ENCODE measurements around the gene NRG3.
A peak's percentile ranks its signal among the peaks of the same experiment; 100 is the strongest.

NRG3 gene

GRCh38 chr10:82191653-82192052 lies 316.7 kb downstream of the NRG3 start:
- no peak for TF ChIP-seq CTCF (IDR thresholded peaks at IDR 0.05)
- Histone ChIP-seq H3K36me3 (no peaks in the 10 kb centered on the region), H3K4me1 (no peaks in the 10 kb centered on the region), H3K27ac (no peak overlapping the region), H3K4me3 (no peak overlapping the region), H3K9me3 (no peaks in the 10 kb centered on the region), H3K27me3 (no peaks in the 10 kb centered on the region)
- intact Hi-C loops (cut with DNase I; ENCODE audit: low total_unique reads), result no loop called here
- DNase-seq, result no peak

GRCh38 chr10:82192665-82193064 lies 317.7 kb downstream of the NRG3 start:
- no peak for TF ChIP-seq CTCF (IDR thresholded peaks at IDR 0.05)
- Histone ChIP-seq H3K4me3 (no peak overlapping the region), H3K36me3 (no peaks in the 10 kb centered on the region), H3K27ac (no peak overlapping the region), H3K4me1 (no peaks in the 10 kb centered on the region), H3K9me3 (no peaks in the 10 kb centered on the region), H3K27me3 (no peaks in the 10 kb centered on the region)
- intact Hi-C loops (cut with DNase I; ENCODE audit: low total_unique reads), result no loop called here
- DNase-seq, result no peak

DNA sequence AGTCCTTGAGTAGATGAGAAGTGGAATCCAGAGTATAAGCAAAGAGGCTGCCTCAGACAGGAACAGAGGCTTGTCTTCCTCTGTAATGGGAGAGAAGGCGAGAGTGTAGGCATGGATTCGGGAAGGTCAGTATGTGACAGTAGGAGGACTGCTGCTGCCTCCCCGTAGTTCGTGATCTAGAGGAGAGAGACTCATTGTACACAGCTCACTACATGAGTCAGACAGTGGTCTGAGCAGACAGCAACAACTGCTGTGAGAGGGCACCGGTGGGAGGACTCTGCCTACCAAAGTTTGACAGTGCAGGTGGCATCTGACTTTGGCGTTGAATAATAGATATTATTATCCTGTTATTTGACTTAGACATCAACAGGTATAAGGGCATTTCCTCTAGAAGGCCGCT lies 319.4 kb downstream of the NRG3 start:
- no peak for DNase-seq
- no peak overlapping the region for H3K27ac ChIP-seq
- no peak overlapping the region for H3K4me3 ChIP-seq
- no peaks in the 10 kb centered on the region for H3K4me1 ChIP-seq
- no peaks in the 10 kb centered on the region for H3K9me3 ChIP-seq
- no peak for TF ChIP-seq CTCF (IDR thresholded peaks at IDR 0.05)
- H3K36me3 ChIP-seq, result no peaks in the 10 kb centered on the region
- H3K27me3 ChIP-seq, result no peaks in the 10 kb centered on the region
- intact Hi-C loops (cut with DNase I; ENCODE audit: low total_unique reads), result no loop called here

DNA sequence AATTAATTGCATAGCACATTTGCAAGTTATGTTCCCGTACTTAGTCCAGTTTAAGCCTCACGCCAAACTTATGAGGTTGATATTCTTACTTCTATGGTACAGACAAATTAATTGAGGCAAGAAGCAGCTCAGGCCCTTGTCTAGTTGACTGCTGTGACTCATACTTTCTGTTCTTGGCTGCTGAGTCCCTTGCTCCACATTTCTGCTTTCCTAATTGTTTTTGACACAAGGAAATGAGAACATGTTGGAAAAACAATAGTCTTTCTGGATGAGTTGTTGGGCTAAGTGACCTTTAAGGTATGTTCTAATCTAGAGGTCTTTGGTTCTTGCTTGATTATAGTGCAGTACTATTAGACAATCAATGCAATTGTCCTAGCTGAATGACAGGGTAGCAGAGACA lies 331.8 kb downstream of the NRG3 start:
- no peak for DNase-seq
- Histone ChIP-seq H3K27ac (peak overlapping the region in 1 of 2 donors; percentile 28), H3K36me3 (no peaks in the 10 kb centered on the region), H3K4me3 (no peak overlapping the region), H3K9me3 (no peaks in the 10 kb centered on the region), H3K4me1 (peaks cover 0 to 11% (median 0%) of the 10 kb centered on the region in 4 donors), H3K27me3 (no peaks in the 10 kb centered on the region)
- intact Hi-C loops (cut with DNase I; ENCODE audit: low total_unique reads), result no loop called here
- TF ChIP-seq CTCF (IDR thresholded peaks at IDR 0.05), result no peak

- no peak overlapping the region for H3K27ac ChIP-seq
- intact Hi-C loops (cut with DNase I; ENCODE audit: low total_unique reads), result no loop called here
- H3K4me3 ChIP-seq, result no peak overlapping the region
- DNase-seq, result no peak
- no peak for TF ChIP-seq CTCF (IDR thresholded peaks at IDR 0.05)
- H3K9me3 ChIP-seq, result no peaks in the 10 kb centered on the region
- peaks cover 0 to 12% (median 2%) of the 10 kb centered on the region in 4 donors for H3K4me1 ChIP-seq
- no peaks in the 10 kb centered on the region for H3K36me3 ChIP-seq
- no peaks in the 10 kb centered on the region for H3K27me3 ChIP-seq
Measured at GRCh38 chr10:82208726-82209125, 333.7 kb downstream of the NRG3 start.

- DNase-seq, result no peak
- intact Hi-C loops (cut with DNase I; ENCODE audit: low total_unique reads), result no loop called here
- Histone ChIP-seq H3K36me3 (no peaks in the 10 kb centered on the region), H3K4me1 (peaks cover 0 to 12% (median 2%) of the 10 kb centered on the region in 4 donors), H3K9me3 (no peaks in the 10 kb centered on the region), H3K27me3 (no peaks in the 10 kb centered on the region), H3K4me3 (no peak overlapping the region), H3K27ac (no peak overlapping the region)
- TF ChIP-seq CTCF (IDR thresholded peaks at IDR 0.05), result no peak
Measured at GRCh38 chr10:82210331-82210730, 335.3 kb downstream of the NRG3 start.

Data from tibial artery (tissue), 4 donors.